Measurements from ENCODE around the gene RMP24.
A peak's percentile ranks its signal among the peaks of the same experiment; 100 is the strongest.

RMP24 gene

DNA sequence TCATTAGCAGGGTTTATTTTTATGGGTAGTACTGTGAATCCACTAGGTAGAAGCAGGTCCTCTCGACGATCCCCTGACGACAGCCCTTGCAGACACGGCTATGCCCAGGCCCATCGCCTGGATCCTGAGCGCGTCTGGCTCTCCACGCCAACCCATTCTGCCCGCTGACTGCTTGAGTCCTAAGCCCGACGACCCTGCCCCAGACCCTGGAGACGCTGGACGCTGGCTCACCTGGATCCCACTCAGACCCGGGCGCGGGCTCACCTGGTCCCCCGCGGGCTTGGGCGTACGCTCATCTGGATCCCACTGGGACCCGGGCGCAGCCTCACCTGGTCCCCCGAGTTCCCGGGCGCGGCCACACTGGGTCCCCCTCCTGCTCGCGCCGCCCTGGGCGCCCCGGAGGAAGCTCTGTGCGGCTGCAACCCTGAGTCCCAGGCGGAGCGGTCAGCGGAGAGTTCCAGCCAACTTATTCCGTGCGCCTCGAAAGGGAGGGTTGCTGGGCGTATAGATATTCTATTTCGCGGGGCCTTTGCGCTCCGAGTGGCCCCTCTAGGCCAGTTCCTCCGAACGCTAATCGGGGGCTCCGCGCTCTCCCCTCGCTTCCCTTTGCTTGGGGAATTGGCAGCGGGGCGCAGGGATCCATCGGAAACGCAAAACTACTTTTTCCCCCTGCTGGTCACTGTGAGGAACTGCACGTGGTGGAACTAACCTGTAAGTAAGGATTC is 22.4 kb upstream of the RMP24 start:
- no peaks in the 10 kb centered on the region for H3K36me3 ChIP-seq (ENCODE audit: low read depth)
- DNase-seq (peak in 2 of 3 donors; percentile 47 to 63), ATAC-seq (peak; percentile 79)
- intact Hi-C loops (cut with DNase I, micrococcal nuclease) = loop anchor here in 1 of 2 donors (10.0 kb wide), 1 partner anchor 195 kb away; no protein-coding TSS in a partner anchor
- no peaks in the 10 kb centered on the region for H3K4me1 ChIP-seq (ENCODE audit: low read depth)
- TF ChIP-seq, protein P1, sequence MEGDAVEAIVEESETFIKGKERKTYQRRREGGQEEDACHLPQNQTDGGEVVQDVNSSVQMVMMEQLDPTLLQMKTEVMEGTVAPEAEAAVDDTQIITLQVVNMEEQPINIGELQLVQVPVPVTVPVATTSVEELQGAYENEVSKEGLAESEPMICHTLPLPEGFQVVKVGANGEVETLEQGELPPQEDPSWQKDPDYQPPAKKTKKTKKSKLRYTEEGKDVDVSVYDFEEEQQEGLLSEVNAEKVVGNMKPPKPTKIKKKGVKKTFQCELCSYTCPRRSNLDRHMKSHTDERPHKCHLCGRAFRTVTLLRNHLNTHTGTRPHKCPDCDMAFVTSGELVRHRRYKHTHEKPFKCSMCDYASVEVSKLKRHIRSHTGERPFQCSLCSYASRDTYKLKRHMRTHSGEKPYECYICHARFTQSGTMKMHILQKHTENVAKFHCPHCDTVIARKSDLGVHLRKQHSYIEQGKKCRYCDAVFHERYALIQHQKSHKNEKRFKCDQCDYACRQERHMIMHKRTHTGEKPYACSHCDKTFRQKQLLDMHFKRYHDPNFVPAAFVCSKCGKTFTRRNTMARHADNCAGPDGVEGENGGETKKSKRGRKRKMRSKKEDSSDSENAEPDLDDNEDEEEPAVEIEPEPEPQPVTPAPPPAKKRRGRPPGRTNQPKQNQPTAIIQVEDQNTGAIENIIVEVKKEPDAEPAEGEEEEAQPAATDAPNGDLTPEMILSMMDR (IDR thresholded peaks at IDR 0.05) = peak; percentile 87
- H3K9me3 ChIP-seq = no peaks in the 10 kb centered on the region
- no peak overlapping the region for H3K4me3 ChIP-seq

DNA sequence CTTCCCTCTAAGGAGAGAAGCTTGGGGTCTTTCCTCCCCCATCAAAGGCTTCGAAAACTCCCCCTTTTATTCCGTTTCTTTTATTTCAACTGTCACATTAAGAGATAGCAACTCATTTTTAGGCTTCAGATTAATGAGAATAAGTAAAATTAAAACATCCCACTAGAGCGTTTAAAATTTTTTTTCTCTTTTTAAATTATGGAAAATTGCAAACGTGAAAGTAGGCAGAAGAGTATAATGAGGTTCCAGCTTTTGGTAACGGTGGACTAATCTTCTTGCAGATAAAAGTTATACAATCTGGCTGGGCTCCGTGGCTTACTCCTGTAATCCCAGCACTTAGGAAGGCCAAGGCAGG is 21.9 kb upstream of the RMP24 start:
- intact Hi-C loops (cut with DNase I, micrococcal nuclease) = loop anchor here in 1 of 2 donors (10.0 kb wide), 1 partner anchor 196 kb away; no protein-coding TSS in a partner anchor
- no peak overlapping the region for H3K4me3 ChIP-seq

DNA sequence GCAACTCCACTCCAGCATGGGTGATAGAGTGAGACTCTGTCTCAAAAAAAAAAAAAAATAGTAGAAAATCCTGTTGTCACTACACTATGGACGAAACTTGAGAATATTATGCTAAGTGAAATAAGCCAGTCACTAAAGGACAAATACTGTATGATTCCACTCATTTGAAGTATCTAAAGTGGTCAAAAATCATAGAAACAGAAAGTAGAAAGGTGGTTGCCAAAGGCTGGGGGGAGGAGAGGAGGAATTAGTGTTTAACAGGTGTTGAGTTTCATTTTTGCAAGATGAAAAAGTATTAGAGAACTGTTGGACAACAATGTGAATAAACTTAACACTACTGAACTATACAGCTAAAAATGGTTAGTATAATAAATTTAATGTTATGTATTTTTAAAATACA is 18.8 kb upstream of the RMP24 start:
- DNase-seq (no peak), ATAC-seq (no peak)
- Histone ChIP-seq H3K9me3 (no peaks in the 10 kb centered on the region), H3K4me1 (ENCODE audit: low read depth) (no peaks in the 10 kb centered on the region), H3K4me3 (no peak overlapping the region), H3K36me3 (ENCODE audit: low read depth) (no peaks in the 10 kb centered on the region)
- TF ChIP-seq, protein P1 (IDR thresholded peaks at IDR 0.05) = no peak
- intact Hi-C loops (cut with DNase I, micrococcal nuclease) = loop anchor here in 1 of 2 donors (10.0 kb wide), 1 partner anchor 199 kb away; no protein-coding TSS in a partner anchor

More for the DNA sequence above, 21.9 kb upstream of the RMP24 start:
- ATAC-seq = no peak
- Histone ChIP-seq H3K9me3 (no peaks in the 10 kb centered on the region), H3K36me3 (ENCODE audit: low read depth) (no peaks in the 10 kb centered on the region), H3K4me1 (ENCODE audit: low read depth) (no peaks in the 10 kb centered on the region)
- no peak for DNase-seq
- TF ChIP-seq, protein P1 (IDR thresholded peaks at IDR 0.05) = no peak

DNA sequence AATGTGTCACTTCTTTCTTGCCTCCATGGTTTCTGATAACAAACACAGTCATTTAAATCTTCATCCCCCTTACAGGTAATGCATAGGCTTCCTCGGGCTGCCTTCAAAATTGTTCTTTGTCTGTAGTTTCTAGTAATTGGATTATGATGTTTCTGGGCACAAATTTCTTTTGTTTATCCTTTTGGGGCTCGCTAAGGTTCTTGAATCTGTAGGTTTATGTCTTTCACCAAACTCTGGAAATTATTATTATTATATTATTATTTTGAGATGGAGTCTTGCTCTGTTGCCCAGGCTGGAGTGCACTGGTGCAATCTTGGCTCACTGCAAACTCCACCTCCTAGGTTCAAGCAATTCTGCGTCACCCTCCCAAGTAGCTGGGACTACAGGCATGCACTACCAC is 16.3 kb upstream of the RMP24 start:
- Histone ChIP-seq H3K4me3 (no peak overlapping the region), H3K9me3 (no peaks in the 10 kb centered on the region), H3K36me3 (ENCODE audit: low read depth) (no peaks in the 10 kb centered on the region), H3K4me1 (ENCODE audit: low read depth) (no peaks in the 10 kb centered on the region)
- TF ChIP-seq, protein P1 (IDR thresholded peaks at IDR 0.05) = no peak
- ATAC-seq (no peak), DNase-seq (no peak)
- intact Hi-C loops (cut with DNase I, micrococcal nuclease) = loop anchor here in 1 of 2 donors (10.0 kb wide), 1 partner anchor 201 kb away; no protein-coding TSS in a partner anchor

DNA sequence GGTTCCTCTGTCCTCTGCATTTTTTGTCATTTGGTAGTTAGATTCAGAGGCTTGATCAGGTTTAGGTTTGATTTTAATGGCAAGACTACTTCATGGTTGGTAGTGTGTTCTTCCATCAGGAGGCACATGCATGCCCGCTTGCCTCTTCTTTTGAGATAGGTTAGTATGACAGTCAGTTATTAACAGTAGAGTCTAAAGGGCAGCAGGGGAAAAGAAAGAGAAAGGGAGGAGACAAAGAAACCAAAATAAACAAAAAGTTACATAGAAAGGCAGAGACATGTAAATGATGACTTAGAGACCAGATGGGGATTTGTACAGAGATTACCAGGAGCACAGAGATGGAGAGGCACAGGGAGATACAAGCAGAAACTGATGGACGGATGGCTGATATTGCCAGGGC is 10.2 kb upstream of the RMP24 start:
- Histone ChIP-seq H3K36me3 (ENCODE audit: low read depth) (no peaks in the 10 kb centered on the region), H3K9me3 (no peaks in the 10 kb centered on the region), H3K4me3 (no peak overlapping the region), H3K4me1 (ENCODE audit: low read depth) (no peaks in the 10 kb centered on the region)
- ATAC-seq (no peak), DNase-seq (no peak)
- TF ChIP-seq, protein P1 (IDR thresholded peaks at IDR 0.05) = no peak
- intact Hi-C loops (cut with DNase I, micrococcal nuclease) = no loop called here
